Stimulated activated CD4-positive, alpha-beta T cell treated with anti-CD3 and anti-CD28 coated beads, Interleukin-2, amount 100 ng/mL, for 24 hours (primary cell): ENCODE measurements around the gene SFSWAP.

Experiments
- DNase-seq, 2 donors: peaks; one replicate each; pipeline ENCODE4 v3.0.0-alpha.2; 2020

The SFSWAP gene

GRCh38 chr12:131836714-131837397, 126.0 kb downstream of the SFSWAP start:
- no peak for DNase-seq

- DNase-seq, result no peak
Measured at GRCh38 chr12:131840643-131841416, 129.9 kb downstream of the SFSWAP start.

GRCh38 chr12:131841547-131841946, 130.7 kb downstream of the SFSWAP start:
- no peak for DNase-seq

GRCh38 chr12:131842169-131842568, 131.3 kb downstream of the SFSWAP start:
- no peak for DNase-seq

- DNase-seq, result no peak
Measured at GRCh38 chr12:131843527-131843926, 132.6 kb downstream of the SFSWAP start.

- DNase-seq, result no peak
Measured at GRCh38 chr12:131844140-131844539, 133.2 kb downstream of the SFSWAP start.

GRCh38 chr12:131844656-131845055, 133.8 kb downstream of the SFSWAP start:
- DNase-seq, result no peak

- no peak for DNase-seq
Measured at GRCh38 chr12:131845121-131845520, 134.2 kb downstream of the SFSWAP start.

- no peak for DNase-seq
Measured at GRCh38 chr12:131847456-131847855, 136.6 kb downstream of the SFSWAP start.

GRCh38 chr12:131848753-131849152, 137.9 kb downstream of the SFSWAP start:
- DNase-seq, result no peak
